Ovary (tissue), 9 donors: ENCODE data around the gene GNAI1. TPM values are rescaled to one million over a fixed set of nuclear protein-coding genes. Genes with fewer than 3 reads are reported as not detected.

Experiments
- DNase-seq, 5 donors: peaks; one replicate each; pipeline ENCODE4 v3.0.0-alpha.2; 2019 to 2020
- H3K27ac ChIP-seq, 2 donors: fragments of 200-600 bp; one replicate each; pipeline versions ENCODE4 v1.5.1 to v1.8.0; 2019 to 2022
- H3K27me3 ChIP-seq: fragments of 200-600 bp; one replicate; pipeline ENCODE4 v1.8.0; 2022
- H3K36me3 ChIP-seq: fragments of 200-600 bp; sonication (generic); one replicate; pipeline ENCODE4 v1.5.1; 2019
- H3K4me1 ChIP-seq: one replicate; pipeline ENCODE4 v1.8.1; 2013; ENCODE audit warnings: mild to moderate bottlenecking, moderate library complexity; ENCODE audit not compliant: insufficient read depth
- H3K4me3 ChIP-seq: fragments of 200-600 bp; sonication (generic); one replicate; pipeline ENCODE4 v1.5.1; 2017
- H3K9me3 ChIP-seq, 2 donors: fragments of 200-600 bp in 1 of 2; sonication (generic) in 1 of 2; one replicate each; pipeline versions ENCODE4 v1.5.1 to v1.8.1; 2013 to 2019; ENCODE audit warnings: mild to moderate bottlenecking in 1 of 2, moderate library complexity in 1 of 2
- EP300 ChIP-seq: sonication (generic); formaldehyde crosslinking; IDR thresholded peaks from one replicate; pipeline ENCODE4 v1.6.1; 2017; ENCODE audit warnings: antibody characterized with exemption
- POLR2A ChIP-seq: fragments of 450-650 bp; IDR thresholded peaks from one replicate; pipeline ENCODE4 v1.6.1; 2017; ENCODE audit warnings: antibody characterized with exemption, mild to moderate bottlenecking, moderate library complexity
- WGBS, 3 donors: extraction: QIAGEN DNeasy Blood & Tissue Kit in 1 of 3; methylation state at CpG; one replicate each; pipeline versions ENCODE4 v1.1.5 to v1.1.7; 2013 to 2017; 5-methylcytosine and 5-hydroxymethylcytosine counted together
- intact Hi-C, 4 donors: fragments of 100-400 bp; cut with DNase I; formaldehyde crosslinking; loops; one replicate each; pipeline versions ENCODE4 v1.11.0 to v1.15.1; 2022 to 2023
- polyA plus RNA-seq, 2 donors: library from polyadenylated mRNA; stranded (reverse); fragments of 200-250 nt in 1 of 2; fragments of 350-450 nt in 1 of 2; fragmentation: Illumina TruSeq in 1 of 2; extraction: RNeasy Lipid Tissue Mini Kit (QIAGEN cat#74804) in 1 of 2; gene quantifications; one replicate each; pipeline ENCODE4 v1.2.3, GENCODE V29; 2013 to 2014
- total RNA-seq, 7 donors: library from RNA; depleted of rRNA in 2 of 7; stranded (reverse); fragments of >200 nt in 2 of 7; fragmentation: NEBNext Ultra II Directional in 3 of 7; extraction: Animal tissue kit (Norgen Biotek cat#: 25700) in 3 of 7; gene quantifications; one replicate each; pipeline versions ENCODE4 v1.1.0 to v1.2.4, GENCODE V29; 2016 to 2023
- TF ChIP-seq, protein P1 (sequence below), 3 donors: fragments of 450-650 bp in 2 of 3; fragments of 200-600 bp in 1 of 3; IDR thresholded peaks; one replicate each; pipeline versions ENCODE4 v1.5.1 to v1.8.0; 2016 to 2022; ENCODE audit warnings: antibody characterized with exemption in 3 of 3, mild to moderate bottlenecking in 1 of 3
- donor health status: DM: no; HTN: no; CAD: no; lungs with moderate emphysema.
- donor health status: DM: no; HTN: no; CAD: no.
- donor health status: Bipolar disorder and iron deficiency.
- donor health status: DM: yes; HTN: yes; CAD: no.
- donor health status: DM: no; HTN: no; CAD: no.
- donor health status: DM: yes; HTN: yes; CAD: no.

Gene GNAI1
- total and polyA plus RNA-seq, 9 donors = 14.9 to 51.0 (median 34.6) TPM

DNA sequence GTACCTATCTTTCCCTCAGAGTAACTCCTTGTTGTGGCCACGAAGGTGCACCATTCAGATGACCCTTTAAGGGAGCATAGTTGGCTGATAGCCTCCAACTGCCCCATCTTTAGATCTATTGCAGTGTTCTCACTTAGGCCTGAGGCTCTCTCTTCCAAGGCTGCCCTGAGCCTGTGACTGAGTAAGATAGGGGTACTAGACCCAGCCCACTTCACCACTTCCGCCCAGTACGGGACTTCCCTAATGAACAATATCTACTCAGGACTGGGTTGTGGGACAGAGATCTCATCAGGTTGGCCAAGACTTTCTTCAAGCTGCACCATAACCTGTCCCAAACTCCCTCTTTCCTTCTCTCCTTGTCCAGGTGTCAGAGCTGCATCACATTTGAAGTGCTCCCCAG is 5.7 kb upstream of the GNAI1 start:
- Histone ChIP-seq H3K9me3 (no peaks in the 10 kb centered on the region), H3K27me3 (no peaks in the 10 kb centered on the region), H3K36me3 (no peaks in the 10 kb centered on the region), H3K27ac (no peak overlapping the region), H3K4me3 (no peak overlapping the region), H3K4me1 (no peaks in the 10 kb centered on the region)
- DNase-seq = no peak
- intact Hi-C loops = no loop called here
- 96 to 99% (median 96%) methylated on average over 3 of the region's 3 CpGs for WGBS, 3 donors
- no peak for TF ChIP-seq POLR2A
- TF ChIP-seq EP300 = no peak
- TF ChIP-seq, protein P1, sequence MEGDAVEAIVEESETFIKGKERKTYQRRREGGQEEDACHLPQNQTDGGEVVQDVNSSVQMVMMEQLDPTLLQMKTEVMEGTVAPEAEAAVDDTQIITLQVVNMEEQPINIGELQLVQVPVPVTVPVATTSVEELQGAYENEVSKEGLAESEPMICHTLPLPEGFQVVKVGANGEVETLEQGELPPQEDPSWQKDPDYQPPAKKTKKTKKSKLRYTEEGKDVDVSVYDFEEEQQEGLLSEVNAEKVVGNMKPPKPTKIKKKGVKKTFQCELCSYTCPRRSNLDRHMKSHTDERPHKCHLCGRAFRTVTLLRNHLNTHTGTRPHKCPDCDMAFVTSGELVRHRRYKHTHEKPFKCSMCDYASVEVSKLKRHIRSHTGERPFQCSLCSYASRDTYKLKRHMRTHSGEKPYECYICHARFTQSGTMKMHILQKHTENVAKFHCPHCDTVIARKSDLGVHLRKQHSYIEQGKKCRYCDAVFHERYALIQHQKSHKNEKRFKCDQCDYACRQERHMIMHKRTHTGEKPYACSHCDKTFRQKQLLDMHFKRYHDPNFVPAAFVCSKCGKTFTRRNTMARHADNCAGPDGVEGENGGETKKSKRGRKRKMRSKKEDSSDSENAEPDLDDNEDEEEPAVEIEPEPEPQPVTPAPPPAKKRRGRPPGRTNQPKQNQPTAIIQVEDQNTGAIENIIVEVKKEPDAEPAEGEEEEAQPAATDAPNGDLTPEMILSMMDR (IDR thresholded peaks at IDR 0.05) = no peak

DNA sequence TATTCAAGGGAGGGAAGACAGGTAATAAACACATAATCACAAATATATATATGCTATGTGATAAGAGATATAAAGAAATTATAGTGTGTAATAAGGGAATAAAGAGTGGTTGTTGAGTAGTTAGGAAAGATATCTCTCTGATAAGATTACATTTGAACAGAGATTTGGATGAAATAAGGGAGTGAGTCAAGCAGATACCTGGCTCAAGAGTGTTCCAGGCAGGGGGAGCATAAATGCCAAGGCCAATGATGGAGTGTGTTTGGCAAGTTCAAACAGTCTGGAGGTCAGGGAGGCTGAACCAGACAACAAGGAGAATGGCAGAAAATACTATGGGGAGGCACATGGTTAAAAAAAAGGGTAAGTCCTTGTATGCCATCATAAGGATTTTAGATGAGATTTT is 4.8 kb upstream of the GNAI1 start:
- Histone ChIP-seq H3K27ac (no peak overlapping the region), H3K4me3 (no peak overlapping the region), H3K4me1 (no peaks in the 10 kb centered on the region), H3K9me3 (no peaks in the 10 kb centered on the region), H3K36me3 (no peaks in the 10 kb centered on the region), H3K27me3 (no peaks in the 10 kb centered on the region)
- intact Hi-C loops = loop anchor here in 2 of 4 donors (10.0 kb wide), 2 partner anchors 255 to 265 kb away; no protein-coding TSS in a partner anchor
- TF ChIP-seq POLR2A (no peak), EP300 (no peak)
- TF ChIP-seq, protein P1 (IDR thresholded peaks at IDR 0.05) = no peak
- DNase-seq = no peak

DNA sequence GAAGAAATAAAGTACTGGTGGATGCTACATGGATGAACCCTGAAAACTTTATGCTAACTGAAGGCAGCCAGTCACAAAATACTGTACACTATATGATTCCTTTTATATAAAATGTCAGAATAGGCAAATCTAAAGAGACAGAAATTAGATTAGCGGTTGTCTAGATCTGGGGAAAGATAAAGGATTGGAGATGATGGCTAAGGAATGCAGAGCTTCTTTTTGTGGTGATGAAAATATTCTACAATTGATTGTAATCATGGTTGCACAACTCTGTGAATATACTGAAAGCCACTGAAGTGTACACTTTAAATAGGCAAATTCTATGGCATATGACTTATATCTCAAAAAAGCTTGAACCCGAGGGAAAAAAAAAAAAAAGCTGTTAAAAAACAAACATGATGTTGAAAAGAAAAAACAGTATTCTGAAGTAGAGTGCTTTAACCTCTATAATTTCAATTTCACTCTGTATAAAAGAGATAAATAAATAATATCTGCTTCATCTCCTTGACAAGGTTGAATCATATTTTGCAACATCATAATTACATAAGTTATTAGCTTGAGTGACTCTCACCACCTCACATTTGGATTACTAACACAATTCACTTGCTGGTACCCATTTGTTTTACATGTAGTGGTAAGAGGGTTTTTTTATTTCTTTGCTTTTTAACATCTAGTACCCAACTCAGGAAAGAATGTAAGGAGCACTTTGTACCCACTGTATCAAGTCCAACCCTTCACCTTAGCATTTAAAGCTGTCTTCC is 2.8 kb upstream of the GNAI1 start:
- Histone ChIP-seq H3K27me3 (no peaks in the 10 kb centered on the region), H3K36me3 (no peaks in the 10 kb centered on the region), H3K4me1 (no peaks in the 10 kb centered on the region), H3K9me3 (no peaks in the 10 kb centered on the region), H3K27ac (no peak overlapping the region), H3K4me3 (no peak overlapping the region)
- DNase-seq = no peak
- 64 to 77% (median 67%) methylated on average over 2 of the region's 2 CpGs for WGBS, 3 donors
- intact Hi-C loops = loop anchor here in 2 of 4 donors (10.0 kb wide), 2 partner anchors 253 to 263 kb away; no protein-coding TSS in a partner anchor
- no peak for TF ChIP-seq EP300
- TF ChIP-seq POLR2A = no peak
- TF ChIP-seq, protein P1 (IDR thresholded peaks at IDR 0.05) = no peak

DNA sequence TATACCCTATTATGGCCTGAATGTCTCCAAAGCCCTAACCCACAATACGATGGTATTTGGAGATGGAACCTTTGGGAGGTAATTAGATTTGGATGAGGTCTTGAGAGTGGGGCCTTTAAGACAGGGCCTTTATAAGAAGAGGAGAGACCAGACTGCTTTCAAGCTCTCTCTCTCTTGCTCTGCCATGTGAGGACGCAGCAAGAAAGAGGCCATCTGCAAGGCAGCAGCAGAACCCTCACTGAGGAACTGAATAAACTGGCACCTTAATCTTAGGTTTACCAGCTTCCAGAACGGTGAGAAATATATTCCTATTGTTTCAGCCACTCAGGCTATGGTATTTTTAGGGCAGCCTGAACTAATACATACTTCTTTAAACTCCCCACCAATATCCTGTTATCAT is 2.0 kb upstream of the GNAI1 start:
- TF ChIP-seq EP300 = no peak
- TF ChIP-seq, protein P1 (IDR thresholded peaks at IDR 0.05) = no peak
- no peak for TF ChIP-seq POLR2A
- Histone ChIP-seq H3K36me3 (no peaks in the 10 kb centered on the region), H3K9me3 (no peaks in the 10 kb centered on the region), H3K27me3 (no peaks in the 10 kb centered on the region), H3K27ac (no peak overlapping the region), H3K4me3 (no peak overlapping the region), H3K4me1 (no peaks in the 10 kb centered on the region)
- no peak for DNase-seq
- WGBS, 3 donors = 78 to 89% (median 83%) methylated on average over 3 of the region's 3 CpGs
- intact Hi-C loops = loop anchor here in 2 of 4 donors (10.0 kb wide), 2 partner anchors 252 to 262 kb away; no protein-coding TSS in a partner anchor
